Keratinocyte (primary cell): ENCODE data around the gene ATF6. TPM values are rescaled to one million over a fixed set of nuclear protein-coding genes. Genes with fewer than 3 reads are reported as not detected.

Experiments
- DNase-seq: peaks from one replicate; pipeline ENCODE4 v3.0.0-alpha.2; 2011; ENCODE audit warnings: low read depth, missing footprints, low spot score
- FAIRE-seq: peaks from 2 replicates; lab custom pipeline; 2011; peaks lifted over from hg19 to GRCh38; lab: Jason Lieb, UNC
- H2AFZ ChIP-seq: 2 replicates; pipeline ENCODE4 v1.6.0; 2012; ENCODE audit warnings: low read length, control low read depth, inconsistent platforms; ENCODE audit not compliant: control insufficient read depth
- H3K27ac ChIP-seq: 2 replicates; pipeline ENCODE4 v1.5.1; 2011; ENCODE audit warnings: low read length; ENCODE audit not compliant: control insufficient read depth, insufficient read depth
- H3K27me3 ChIP-seq: 3 replicates; pipeline ENCODE4 v1.6.0; 2011; ENCODE audit warnings: low read length; ENCODE audit not compliant: control insufficient read depth, insufficient read depth; ENCODE audit errors: extremely low read depth
- H3K36me3 ChIP-seq, 2 experiments: 2 replicates in 1 of 2; 3 replicates in 1 of 2; pipeline ENCODE4 v1.5.1; 2011; ENCODE audit warnings: low read length in 2 of 2, mild to moderate bottlenecking in 1 of 2; ENCODE audit not compliant: control insufficient read depth in 2 of 2, insufficient read depth in 2 of 2; ENCODE audit errors: extremely low read depth in 1 of 2
- H3K4me1 ChIP-seq: 3 replicates; pipeline ENCODE4 v1.5.1; 2011; ENCODE audit warnings: low read length; ENCODE audit not compliant: control insufficient read depth, insufficient read depth; ENCODE audit errors: extremely low read depth
- H3K4me2 ChIP-seq: 3 replicates; pipeline ENCODE4 v1.6.0; 2011; ENCODE audit warnings: low read depth, low read length; ENCODE audit not compliant: control insufficient read depth, insufficient read depth; ENCODE audit errors: extremely low read depth
- H3K4me3 ChIP-seq, 3 experiments: fragments of 200-600 bp in 1 of 3; sonication (generic) in 1 of 3; 2 replicates in 2 of 3; 3 replicates in 1 of 3; pipeline ENCODE4 v1.5.1; 2011 to 2016; ENCODE audit warnings: low read length in 3 of 3, mild to moderate bottlenecking in 3 of 3, control low read depth in 2 of 3, inconsistent platforms in 1 of 3, low read depth in 1 of 3, mixed read lengths in 1 of 3, mixed run types in 1 of 3, moderate library complexity in 1 of 3; ENCODE audit not compliant: control insufficient read depth in 2 of 3, insufficient read depth in 2 of 3; ENCODE audit errors: extremely low read depth in 1 of 3
- H3K79me2 ChIP-seq: 2 replicates; pipeline ENCODE4 v1.6.0; 2012; ENCODE audit warnings: low read length; ENCODE audit not compliant: control insufficient read depth, insufficient read depth
- H3K9ac ChIP-seq: 3 replicates; pipeline ENCODE4 v1.6.0; 2011; ENCODE audit warnings: low read length; ENCODE audit not compliant: control insufficient read depth, insufficient read depth; ENCODE audit errors: extremely low read depth
- H3K9me1 ChIP-seq: 3 replicates; pipeline ENCODE4 v1.6.0; 2011; ENCODE audit warnings: low read length; ENCODE audit not compliant: control insufficient read depth, insufficient read depth; ENCODE audit errors: extremely low read depth
- H3K9me3 ChIP-seq: 2 replicates; pipeline ENCODE4 v1.5.1; 2012; ENCODE audit warnings: low read depth, low read length; ENCODE audit not compliant: control insufficient read depth
- H4K20me1 ChIP-seq: 3 replicates; pipeline ENCODE4 v1.6.0; 2011; ENCODE audit warnings: low read length; ENCODE audit not compliant: control insufficient read depth, insufficient read depth; ENCODE audit errors: extremely low read depth
- CTCF ChIP-seq, 3 experiments: IDR thresholded peaks in 1 of 3; conservative IDR thresholded peaks in 1 of 3; optimal IDR thresholded peaks in 1 of 3; 2 replicates in 2 of 3; 3 replicates in 1 of 3; pipeline versions ENCODE3 to v1.5.1; 2011; ENCODE audit warnings: low read length in 3 of 3, mild to moderate bottlenecking in 3 of 3, moderate library complexity in 2 of 3, control low read depth in 1 of 3, inconsistent platforms in 1 of 3; ENCODE audit not compliant: insufficient read depth in 2 of 3; ENCODE audit errors: extremely low read depth in 1 of 3
- EZH2 ChIP-seq: IDR thresholded peaks from one replicate; pipeline ENCODE4 v1.6.1; 2012; ENCODE audit warnings: inconsistent platforms, mild to moderate bottlenecking, low read length, moderate library complexity
- dilution Hi-C: fragments of 300-500 bp; cut with MboI; formaldehyde crosslinking; loops from one replicate; pipeline ENCODE4 v1.7.0; 2020; ENCODE audit warnings: low sequenced_read_pairs; ENCODE audit not compliant: extremely low pct_ligation_motif_present
- polyA plus RNA-seq, 5 experiments: library from polyadenylated mRNA; depleted of rRNA in 3 of 5; stranded (reverse) in 3 of 5; stranded (forward) in 1 of 5; unstranded in 1 of 5; fragments of >200 nt; gene quantifications; 1 replicate in 1 of 5; 2 replicates in 3 of 5; 3 replicates in 1 of 5; pipeline versions ENCODE4 v1.2.1 to v1.2.3, GENCODE V29; 2011 to 2012; ENCODE audit warnings: missing spikeins in 2 of 5, low read depth in 1 of 5, low replicate concordance in 1 of 5

ATF6 gene
- polyA plus RNA-seq, 1 donor (not counting 4 experiments of a cell fraction or from before 2014, with no cell fraction given), result 19.7 TPM

GRCh38 chr1:161838362-161838761, 72.2 kb downstream of the ATF6 start:
- Histone ChIP-seq H3K27ac (no peak overlapping the region), H3K27me3 (no peaks in the 10 kb centered on the region), H3K4me1 (no peaks in the 10 kb centered on the region), H2AFZ (no peak overlapping the region), H3K4me3 (no peak overlapping the region), H4K20me1 (no peaks in the 10 kb centered on the region), H3K9me3 (no peaks in the 10 kb centered on the region), H3K4me2 (no peak overlapping the region), H3K9me1 (no peaks in the 10 kb centered on the region), H3K36me3 (no peaks in the 10 kb centered on the region), H3K9ac (no peak overlapping the region), H3K79me2 (no peaks in the 10 kb centered on the region)
- TF ChIP-seq EZH2, result no peak
- no peak for TF ChIP-seq CTCF (optimal IDR thresholded peaks at IDR 0.05 in 1 of 3, IDR thresholded peaks at IDR 0.05 in 1 of 3, conservative IDR thresholded peaks at IDR 0.05 in 1 of 3; ENCODE audit: extremely low read depth in 1 of 3, insufficient read depth in 2 of 3, low read length in 3 of 3)
- FAIRE-seq (no peak), DNase-seq (no peak)
- dilution Hi-C loops, result no loop called here

- Histone ChIP-seq H3K4me3 (no peak overlapping the region), H3K4me2 (no peak overlapping the region), H3K9me1 (no peaks in the 10 kb centered on the region), H2AFZ (no peak overlapping the region), H3K27me3 (no peaks in the 10 kb centered on the region), H3K9ac (no peak overlapping the region), H3K9me3 (no peaks in the 10 kb centered on the region), H3K36me3 (no peaks in the 10 kb centered on the region), H3K4me1 (no peaks in the 10 kb centered on the region), H3K79me2 (no peaks in the 10 kb centered on the region), H3K27ac (no peak overlapping the region), H4K20me1 (no peaks in the 10 kb centered on the region)
- FAIRE-seq, result no peak
- TF ChIP-seq EZH2, result no peak
- TF ChIP-seq CTCF (optimal IDR thresholded peaks at IDR 0.05 in 1 of 3, IDR thresholded peaks at IDR 0.05 in 1 of 3, conservative IDR thresholded peaks at IDR 0.05 in 1 of 3; ENCODE audit: extremely low read depth in 1 of 3, insufficient read depth in 2 of 3, low read length in 3 of 3), result no peak
- no peak for DNase-seq
- dilution Hi-C loops, result no loop called here
These were observed 72.8 kb downstream of the ATF6 start for GRCh38 chr1:161838885-161839284.
